Vagina (tissue), 2 donors: ENCODE measurements around the gene DPYD. TPM values are rescaled to one million over a fixed set of nuclear protein-coding genes. Genes with fewer than 3 reads are reported as not detected.

Experiments
- DNase-seq, 2 donors: peaks; one replicate each; pipeline ENCODE4 v3.0.0-alpha.2; 2017; ENCODE audit errors: extremely low spot score in 2 of 2
- H3K27ac ChIP-seq: fragments of 200-600 bp; sonication (generic); one replicate; pipeline ENCODE4 v1.5.1; 2019
- H3K27me3 ChIP-seq: fragments of 200-600 bp; sonication (generic); one replicate; pipeline ENCODE4 v1.5.1; 2019
- H3K36me3 ChIP-seq, 2 donors: fragments of 200-600 bp; sonication (generic); one replicate each; pipeline ENCODE4 v1.5.1; 2017 to 2019
- H3K4me1 ChIP-seq: fragments of 200-600 bp; sonication (generic); one replicate; pipeline ENCODE4 v1.5.1; 2019
- H3K4me3 ChIP-seq, 2 donors: fragments of 200-600 bp; sonication (generic); 1 replicate in 1 of 2; 2 replicates in 1 of 2; pipeline ENCODE4 v1.5.1; 2016 to 2019
- H3K9me3 ChIP-seq: fragments of 200-600 bp; sonication (generic); one replicate; pipeline ENCODE4 v1.5.1; 2019
- CTCF ChIP-seq, 3 experiments: fragments of 450-650 bp in 2 of 3; fragments of 200-600 bp in 1 of 3; sonication (generic) in 1 of 3; IDR thresholded peaks; one replicate each; pipeline ENCODE4 v1.5.1; 2017 to 2019; ENCODE audit warnings: antibody characterized with exemption in 3 of 3, mild to moderate bottlenecking in 2 of 3, moderate library complexity in 2 of 3
- POLR2A ChIP-seq, 2 donors: fragments of 450-650 bp; IDR thresholded peaks; one replicate each; pipeline ENCODE4 v1.6.1; 2017; ENCODE audit warnings: antibody characterized with exemption in 2 of 2, mild to moderate bottlenecking in 2 of 2, moderate library complexity in 2 of 2
- POLR2AphosphoS5 ChIP-seq, 2 donors: sonication (generic); formaldehyde crosslinking; IDR thresholded peaks; one replicate each; pipeline ENCODE4 v1.9.0; 2017; ENCODE audit warnings: antibody characterized with exemption in 2 of 2, mild to moderate bottlenecking in 2 of 2, low read depth in 1 of 2; ENCODE audit not compliant: insufficient read depth in 1 of 2
- intact Hi-C: fragments of 100-400 bp; cut with DNase I; formaldehyde crosslinking; loops from one replicate; pipeline ENCODE4 v1.15.1; 2023
- total RNA-seq: library from RNA; depleted of rRNA; stranded (reverse); fragments of >200 nt; gene quantifications from one replicate; pipeline ENCODE4 v1.2.3, GENCODE V29; 2016

The DPYD gene
- total RNA-seq, 1 donor from 2014 or later, result 45.7 TPM

GRCh38 chr1:97145321-97145956, 775.4 kb downstream of the DPYD start:
- DNase-seq, result no peak
- Histone ChIP-seq H3K36me3 (no peaks in the 10 kb centered on the region), H3K27me3 (no peaks in the 10 kb centered on the region), H3K9me3 (no peaks in the 10 kb centered on the region), H3K4me3 (no peak overlapping the region), H3K27ac (no peak overlapping the region), H3K4me1 (peaks cover 18% of the 10 kb centered on the region)
- TF ChIP-seq POLR2AphosphoS5 (IDR thresholded peaks at IDR 0.05; ENCODE audit: insufficient read depth in 1 of 2, low read depth in 1 of 2) (no peak), POLR2A (IDR thresholded peaks at IDR 0.05) (no peak), CTCF (IDR thresholded peaks at IDR 0.05) (no peak)
- intact Hi-C loops, result no loop called here

GRCh38 chr1:97144527-97144926, 776.3 kb downstream of the DPYD start:
- intact Hi-C loops, result no loop called here
- DNase-seq, result no peak
- no peak overlapping the region for H3K4me3 ChIP-seq
- H3K27ac ChIP-seq, result no peak overlapping the region
- H3K4me1 ChIP-seq, result peaks cover 18% of the 10 kb centered on the region
- no peaks in the 10 kb centered on the region for H3K9me3 ChIP-seq
- no peaks in the 10 kb centered on the region for H3K36me3 ChIP-seq
- no peaks in the 10 kb centered on the region for H3K27me3 ChIP-seq
- TF ChIP-seq POLR2A (IDR thresholded peaks at IDR 0.05), result no peak
- peak in 1 of 2 donors; percentile 22 for TF ChIP-seq POLR2AphosphoS5 (IDR thresholded peaks at IDR 0.05; ENCODE audit: insufficient read depth in 1 of 2, low read depth in 1 of 2)

- intact Hi-C loops, result no loop called here
- no peak overlapping the region for H3K4me3 ChIP-seq
- H3K9me3 ChIP-seq, result no peaks in the 10 kb centered on the region
- no peak for TF ChIP-seq POLR2A (IDR thresholded peaks at IDR 0.05)
- no peak for TF ChIP-seq CTCF (IDR thresholded peaks at IDR 0.05)
- no peak for TF ChIP-seq POLR2AphosphoS5 (IDR thresholded peaks at IDR 0.05; ENCODE audit: insufficient read depth in 1 of 2, low read depth in 1 of 2)
- no peak overlapping the region for H3K27ac ChIP-seq
- no peak for DNase-seq
- peaks cover 27% of the 10 kb centered on the region for H3K4me1 ChIP-seq
- H3K27me3 ChIP-seq, result no peaks in the 10 kb centered on the region
- H3K36me3 ChIP-seq, result no peaks in the 10 kb centered on the region
Measured at GRCh38 chr1:97143236-97143882, 777.5 kb downstream of the DPYD start.

GRCh38 chr1:97140611-97141010, 780.2 kb downstream of the DPYD start:
- Histone ChIP-seq H3K9me3 (no peaks in the 10 kb centered on the region), H3K36me3 (no peaks in the 10 kb centered on the region), H3K27ac (no peak overlapping the region), H3K4me1 (peaks cover 30% of the 10 kb centered on the region), H3K27me3 (no peaks in the 10 kb centered on the region), H3K4me3 (no peak overlapping the region)
- DNase-seq, result no peak
- TF ChIP-seq CTCF (IDR thresholded peaks at IDR 0.05) (no peak), POLR2AphosphoS5 (IDR thresholded peaks at IDR 0.05; ENCODE audit: insufficient read depth in 1 of 2, low read depth in 1 of 2) (no peak), POLR2A (IDR thresholded peaks at IDR 0.05) (no peak)
- intact Hi-C loops, result no loop called here

- intact Hi-C loops, result no loop called here
- no peaks in the 10 kb centered on the region for H3K36me3 ChIP-seq
- no peaks in the 10 kb centered on the region for H3K27me3 ChIP-seq
- H3K4me1 ChIP-seq, result peaks cover 19% of the 10 kb centered on the region
- no peaks in the 10 kb centered on the region for H3K9me3 ChIP-seq
- DNase-seq, result no peak
- no peak overlapping the region for H3K4me3 ChIP-seq
- no peak overlapping the region for H3K27ac ChIP-seq
- TF ChIP-seq POLR2A (IDR thresholded peaks at IDR 0.05) (no peak), CTCF (IDR thresholded peaks at IDR 0.05) (no peak), POLR2AphosphoS5 (IDR thresholded peaks at IDR 0.05; ENCODE audit: insufficient read depth in 1 of 2, low read depth in 1 of 2) (no peak)
Measured at GRCh38 chr1:97139512-97139911, 781.3 kb downstream of the DPYD start.
